Measurements from ENCODE around the gene CENPO.

DNA sequence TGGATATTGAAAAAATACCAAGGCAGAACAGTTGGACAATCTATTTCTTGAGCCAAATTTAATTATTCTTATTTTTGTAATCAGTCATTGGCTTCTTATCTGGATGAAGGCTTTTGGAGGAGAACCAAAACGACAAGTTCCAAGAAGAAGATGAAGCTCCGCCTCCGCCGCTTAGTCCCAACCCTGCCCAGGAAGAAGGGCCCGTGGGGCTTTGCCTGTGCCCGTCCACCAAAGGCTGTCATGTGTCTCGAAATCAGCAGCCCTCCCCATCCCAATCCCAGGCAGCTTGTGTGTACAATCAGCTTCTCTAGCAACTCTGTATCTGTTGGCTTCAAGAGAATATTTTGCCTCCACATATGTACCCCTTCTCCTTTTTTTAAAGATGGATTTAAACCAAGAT lies 24.6 kb upstream of the CENPO start:
- TF ChIP-seq, protein P1, sequence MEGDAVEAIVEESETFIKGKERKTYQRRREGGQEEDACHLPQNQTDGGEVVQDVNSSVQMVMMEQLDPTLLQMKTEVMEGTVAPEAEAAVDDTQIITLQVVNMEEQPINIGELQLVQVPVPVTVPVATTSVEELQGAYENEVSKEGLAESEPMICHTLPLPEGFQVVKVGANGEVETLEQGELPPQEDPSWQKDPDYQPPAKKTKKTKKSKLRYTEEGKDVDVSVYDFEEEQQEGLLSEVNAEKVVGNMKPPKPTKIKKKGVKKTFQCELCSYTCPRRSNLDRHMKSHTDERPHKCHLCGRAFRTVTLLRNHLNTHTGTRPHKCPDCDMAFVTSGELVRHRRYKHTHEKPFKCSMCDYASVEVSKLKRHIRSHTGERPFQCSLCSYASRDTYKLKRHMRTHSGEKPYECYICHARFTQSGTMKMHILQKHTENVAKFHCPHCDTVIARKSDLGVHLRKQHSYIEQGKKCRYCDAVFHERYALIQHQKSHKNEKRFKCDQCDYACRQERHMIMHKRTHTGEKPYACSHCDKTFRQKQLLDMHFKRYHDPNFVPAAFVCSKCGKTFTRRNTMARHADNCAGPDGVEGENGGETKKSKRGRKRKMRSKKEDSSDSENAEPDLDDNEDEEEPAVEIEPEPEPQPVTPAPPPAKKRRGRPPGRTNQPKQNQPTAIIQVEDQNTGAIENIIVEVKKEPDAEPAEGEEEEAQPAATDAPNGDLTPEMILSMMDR (IDR thresholded peaks at IDR 0.05; ENCODE audit: insufficient read depth, low read length) = no peak
- no peak for TF ChIP-seq POLR2AphosphoS5 (IDR thresholded peaks at IDR 0.05; ENCODE audit: low read depth)
- no peak for TF ChIP-seq GABPA (IDR thresholded peaks at IDR 0.05; ENCODE audit: low read depth)
